ENCODE data around the gene CERCAM.

The CERCAM gene

GRCh38 chr9:128420651-128421481 is at the start of gene CERCAM:
TSS of gene CERCAM (plus strand) at chr9:128420857. CDS start at chr9:128420878, 21 bp downstream.
- H3K36me3 ChIP-seq (ENCODE audit: insufficient read depth, low read depth, low read length): no peaks in the 10 kb centered on the region
- peaks cover 8% of the 10 kb centered on the region; the same call in 1 of the 2 replicates for H3K4me1 ChIP-seq (ENCODE audit: insufficient read depth, low read length)
- no peak within 1 kb of the TSS for H3K27ac ChIP-seq (ENCODE audit: low read length)
- peaks cover 76% of the 10 kb centered on the region for H3K27me3 ChIP-seq (ENCODE audit: insufficient read depth, low read length)
- H3K9ac ChIP-seq (ENCODE audit: low read depth, low read length): no peak within 1 kb of the TSS
- H3K4me3 ChIP-seq (ENCODE audit: low read length): peak within 1 kb of the TSS; percentile 72
- no peaks in the 10 kb centered on the region for H3K9me3 ChIP-seq (ENCODE audit: insufficient read depth, low read depth, low read length)

GRCh38 chr9:128371630-128372117 is 49.0 kb upstream of the CERCAM start:
- H3K9me3 ChIP-seq (ENCODE audit: insufficient read depth, low read depth, low read length): no peaks in the 10 kb centered on the region
- peaks cover 26% of the 10 kb centered on the region for H3K27me3 ChIP-seq (ENCODE audit: insufficient read depth, low read length)
- no peak overlapping the region for H3K27ac ChIP-seq (ENCODE audit: low read length)

GRCh38 chr9:128372188-128372641 is 48.4 kb upstream of the CERCAM start:
- peaks cover 21% of the 10 kb centered on the region for H3K27me3 ChIP-seq (ENCODE audit: insufficient read depth, low read length)
- H3K9ac ChIP-seq (ENCODE audit: low read depth, low read length): peak overlapping the region; percentile 84; the same call in 1 of the 2 replicates
- no peaks in the 10 kb centered on the region for H3K9me3 ChIP-seq (ENCODE audit: insufficient read depth, low read depth, low read length)
- no peak overlapping the region for H3K27ac ChIP-seq (ENCODE audit: low read length)
- peaks cover 6% of the 10 kb centered on the region for H3K4me1 ChIP-seq (ENCODE audit: insufficient read depth, low read length)
- no peaks in the 10 kb centered on the region for H3K36me3 ChIP-seq (ENCODE audit: insufficient read depth, low read depth, low read length)
- peak overlapping the region; percentile 94 for H3K4me3 ChIP-seq (ENCODE audit: low read length)

More at GRCh38 chr9:128371630-128372117, 49.0 kb upstream of the CERCAM start:
- Histone ChIP-seq H3K4me3 (ENCODE audit: low read length) (peak overlapping the region; percentile 94), H3K4me1 (ENCODE audit: insufficient read depth, low read length) (peaks cover 6% of the 10 kb centered on the region), H3K9ac (ENCODE audit: low read depth, low read length) (peak overlapping the region; percentile 84; the same call in 1 of the 2 replicates), H3K36me3 (ENCODE audit: insufficient read depth, low read depth, low read length) (no peaks in the 10 kb centered on the region)

GRCh38 chr9:128372784-128373183 is 47.9 kb upstream of the CERCAM start:
- Histone ChIP-seq H3K27me3 (ENCODE audit: insufficient read depth, low read length) (peaks cover 15% of the 10 kb centered on the region), H3K4me3 (ENCODE audit: low read length) (no peak overlapping the region), H3K36me3 (ENCODE audit: insufficient read depth, low read depth, low read length) (no peaks in the 10 kb centered on the region), H3K27ac (ENCODE audit: low read length) (no peak overlapping the region), H3K4me1 (ENCODE audit: insufficient read depth, low read length) (peaks cover 6% of the 10 kb centered on the region), H3K9me3 (ENCODE audit: insufficient read depth, low read depth, low read length) (no peaks in the 10 kb centered on the region), H3K9ac (ENCODE audit: low read depth, low read length) (no peak overlapping the region)

- Histone ChIP-seq H3K9me3 (ENCODE audit: insufficient read depth, low read depth, low read length) (no peaks in the 10 kb centered on the region), H3K9ac (ENCODE audit: low read depth, low read length) (no peak overlapping the region), H3K36me3 (ENCODE audit: insufficient read depth, low read depth, low read length) (peaks cover 7% of the 10 kb centered on the region; the same call in 1 of the 2 replicates)
These were observed 46.4 kb upstream of the CERCAM start for GRCh38 chr9:128374221-128374675.

GRCh38 chr9:128375865-128376264 is 44.8 kb upstream of the CERCAM start:
- H3K9ac ChIP-seq (ENCODE audit: low read depth, low read length): no peak overlapping the region
- H3K36me3 ChIP-seq (ENCODE audit: insufficient read depth, low read depth, low read length): peaks cover 7% of the 10 kb centered on the region; the same call in 1 of the 2 replicates
- H3K27me3 ChIP-seq (ENCODE audit: insufficient read depth, low read length): peaks cover 8% of the 10 kb centered on the region; the same call in 1 of the 2 replicates
- H3K27ac ChIP-seq (ENCODE audit: low read length): no peak overlapping the region
- H3K9me3 ChIP-seq (ENCODE audit: insufficient read depth, low read depth, low read length): no peaks in the 10 kb centered on the region
- peaks cover 6% of the 10 kb centered on the region; the same call in 1 of the 2 replicates for H3K4me1 ChIP-seq (ENCODE audit: insufficient read depth, low read length)
- H3K4me3 ChIP-seq (ENCODE audit: low read length): no peak overlapping the region

More at GRCh38 chr9:128374221-128374675, 46.4 kb upstream of the CERCAM start:
- H3K27me3 ChIP-seq (ENCODE audit: insufficient read depth, low read length): peaks cover 4% of the 10 kb centered on the region
- no peak overlapping the region for H3K27ac ChIP-seq (ENCODE audit: low read length)
- H3K4me3 ChIP-seq (ENCODE audit: low read length): no peak overlapping the region
- H3K4me1 ChIP-seq (ENCODE audit: insufficient read depth, low read length): peaks cover 6% of the 10 kb centered on the region

GRCh38 chr9:128382261-128382660 is 38.4 kb upstream of the CERCAM start:
- H3K36me3 ChIP-seq (ENCODE audit: insufficient read depth, low read depth, low read length): peaks cover 11% of the 10 kb centered on the region; the same call in 1 of the 2 replicates
- H3K27me3 ChIP-seq (ENCODE audit: insufficient read depth, low read length): peaks cover 69% of the 10 kb centered on the region
- no peaks in the 10 kb centered on the region for H3K9me3 ChIP-seq (ENCODE audit: insufficient read depth, low read depth, low read length)
- H3K4me1 ChIP-seq (ENCODE audit: insufficient read depth, low read length): peaks cover 39% of the 10 kb centered on the region
- H3K9ac ChIP-seq (ENCODE audit: low read depth, low read length): peak overlapping the region; percentile 20; the same call in 1 of the 2 replicates
- H3K27ac ChIP-seq (ENCODE audit: low read length): no peak overlapping the region
- H3K4me3 ChIP-seq (ENCODE audit: low read length): peak overlapping the region; percentile 55

- Histone ChIP-seq H3K27ac (ENCODE audit: low read length) (no peak overlapping the region), H3K9ac (ENCODE audit: low read depth, low read length) (peak overlapping the region; percentile 21; the same call in 1 of the 2 replicates), H3K36me3 (ENCODE audit: insufficient read depth, low read depth, low read length) (peaks cover 20% of the 10 kb centered on the region), H3K27me3 (ENCODE audit: insufficient read depth, low read length) (peaks cover 78% of the 10 kb centered on the region), H3K4me1 (ENCODE audit: insufficient read depth, low read length) (peaks cover 39% of the 10 kb centered on the region), H3K4me3 (ENCODE audit: low read length) (peak overlapping the region; percentile 55), H3K9me3 (ENCODE audit: insufficient read depth, low read depth, low read length) (no peaks in the 10 kb centered on the region)
These were observed 37.5 kb upstream of the CERCAM start for GRCh38 chr9:128383007-128383753.

- Histone ChIP-seq H3K4me1 (ENCODE audit: insufficient read depth, low read length) (peaks cover 39% of the 10 kb centered on the region), H3K4me3 (ENCODE audit: low read length) (peak overlapping the region; percentile 53), H3K9ac (ENCODE audit: low read depth, low read length) (peak overlapping the region; percentile 21; the same call in 1 of the 2 replicates)
These were observed 36.9 kb upstream of the CERCAM start for GRCh38 chr9:128383791-128384190.

GRCh38 chr9:128384801-128385495 is 35.7 kb upstream of the CERCAM start:
- peaks cover 39% of the 10 kb centered on the region for H3K4me1 ChIP-seq (ENCODE audit: insufficient read depth, low read length)
- H3K27me3 ChIP-seq (ENCODE audit: insufficient read depth, low read length): peaks cover 96% of the 10 kb centered on the region
- H3K27ac ChIP-seq (ENCODE audit: low read length): no peak overlapping the region
- peaks cover 24% of the 10 kb centered on the region for H3K36me3 ChIP-seq (ENCODE audit: insufficient read depth, low read depth, low read length)
- peak overlapping the region; percentile 2 for H3K4me3 ChIP-seq (ENCODE audit: low read length)
- H3K9me3 ChIP-seq (ENCODE audit: insufficient read depth, low read depth, low read length): no peaks in the 10 kb centered on the region
- no peak overlapping the region for H3K9ac ChIP-seq (ENCODE audit: low read depth, low read length)

More at GRCh38 chr9:128383791-128384190, 36.9 kb upstream of the CERCAM start:
- no peak overlapping the region for H3K27ac ChIP-seq (ENCODE audit: low read length)
- peaks cover 22% of the 10 kb centered on the region for H3K36me3 ChIP-seq (ENCODE audit: insufficient read depth, low read depth, low read length)
- H3K9me3 ChIP-seq (ENCODE audit: insufficient read depth, low read depth, low read length): no peaks in the 10 kb centered on the region
- peaks cover 84% of the 10 kb centered on the region for H3K27me3 ChIP-seq (ENCODE audit: insufficient read depth, low read length)

Measured in iPS-20b (cell line).